Lower leg skin (tissue), 3 donors: ENCODE measurements around the gene GPR17.

Experiments
- CTCF ChIP-seq, 3 donors: fragments of 450-650 bp; IDR thresholded peaks; one replicate each; pipeline ENCODE4 v1.5.1; 2016; ENCODE audit warnings: antibody characterized with exemption in 3 of 3, mild to moderate bottlenecking in 3 of 3, moderate library complexity in 2 of 3
- POLR2A ChIP-seq, 2 donors: fragments of 450-650 bp; IDR thresholded peaks; one replicate each; pipeline ENCODE4 v1.6.1; 2016 to 2017; ENCODE audit warnings: antibody characterized with exemption in 2 of 2, mild to moderate bottlenecking in 1 of 2, moderate library complexity in 1 of 2

- TF ChIP-seq POLR2A (IDR thresholded peaks at IDR 0.05): no peak
- no peak for TF ChIP-seq CTCF (IDR thresholded peaks at IDR 0.05)
These were observed 19.4 kb downstream of the GPR17 start for GRCh38 chr2:127665267-127665893.
